Esophagus muscularis mucosa (tissue), 4 donors: ENCODE results near the gene ABI3BP. TPM values are rescaled to one million over a fixed set of nuclear protein-coding genes. Genes with fewer than 3 reads are reported as not detected.

Experiments used
- DNase-seq: peaks from one replicate; pipeline ENCODE4 v3.0.0-alpha.2; 2017; ENCODE audit errors: extremely low spot score
- H3K27ac ChIP-seq, 4 donors: fragments of 200-600 bp; sonication (generic); replicated peaks in 1 of 4; 1 replicate in 3 of 4; 2 replicates in 1 of 4; pipeline ENCODE4 v1.5.1; 2016 to 2019; ENCODE audit warnings: mild to moderate bottlenecking in 1 of 4
- H3K27me3 ChIP-seq, 4 donors: fragments of 200-600 bp; sonication (generic); one replicate each; pipeline versions ENCODE4 v1.5.1 to v1.6.0; 2016 to 2019
- H3K36me3 ChIP-seq, 4 donors: fragments of 200-600 bp; sonication (generic); one replicate each; pipeline ENCODE4 v1.5.1; 2016 to 2019
- H3K4me1 ChIP-seq, 4 donors: fragments of 200-600 bp; sonication (generic); one replicate each; pipeline ENCODE4 v1.5.1; 2016 to 2019
- H3K4me3 ChIP-seq, 4 donors: fragments of 200-600 bp; sonication (generic); 1 replicate in 2 of 4; 2 replicates in 2 of 4; pipeline ENCODE4 v1.5.1; 2016 to 2019; ENCODE audit warnings: mild to moderate bottlenecking in 4 of 4, moderate library complexity in 1 of 4
- H3K9me3 ChIP-seq, 4 donors: fragments of 200-600 bp; sonication (generic); 1 replicate in 3 of 4; 2 replicates in 1 of 4; pipeline ENCODE4 v1.5.1; 2016 to 2019
- EP300 ChIP-seq: sonication (generic); formaldehyde crosslinking; IDR thresholded peaks from one replicate; pipeline ENCODE4 v1.6.1; 2017; ENCODE audit warnings: antibody characterized with exemption
- POLR2A ChIP-seq: fragments of 450-650 bp; IDR thresholded peaks from one replicate; pipeline ENCODE4 v1.6.1; 2017; ENCODE audit warnings: antibody characterized with exemption, moderate library complexity, mild to moderate bottlenecking, low read depth
- POLR2AphosphoS5 ChIP-seq, 2 donors: sonication (generic); formaldehyde crosslinking; IDR thresholded peaks; one replicate each; pipeline ENCODE4 v1.6.1; 2017; ENCODE audit warnings: antibody characterized with exemption in 2 of 2
- WGBS: methylation state at CpG from one replicate; pipeline ENCODE4 v1.1.5; 2018; 5-methylcytosine and 5-hydroxymethylcytosine counted together
- intact Hi-C: fragments of 100-400 bp; cut with DNase I; formaldehyde crosslinking; loops from one replicate; pipeline ENCODE4 v1.15.1; 2023
- total RNA-seq, 4 donors: library from RNA; depleted of rRNA; stranded (reverse); fragments of >200 nt; gene quantifications; one replicate each; pipeline versions ENCODE4 v1.1.0 to v1.2.1, GENCODE V29; 2016
- TF ChIP-seq, protein P1 (sequence below), 3 experiments: fragments of 200-600 bp in 2 of 3; fragments of 450-650 bp in 1 of 3; sonication (generic) in 2 of 3; IDR thresholded peaks; one replicate each; pipeline ENCODE4 v1.5.1; 2017 to 2019; ENCODE audit warnings: antibody characterized with exemption in 3 of 3, mild to moderate bottlenecking in 2 of 3, moderate library complexity in 1 of 3

ABI3BP gene
- total RNA-seq, 4 donors from 2014 or later, result 25.7 to 67.3 (median 61.5) TPM

DNA sequence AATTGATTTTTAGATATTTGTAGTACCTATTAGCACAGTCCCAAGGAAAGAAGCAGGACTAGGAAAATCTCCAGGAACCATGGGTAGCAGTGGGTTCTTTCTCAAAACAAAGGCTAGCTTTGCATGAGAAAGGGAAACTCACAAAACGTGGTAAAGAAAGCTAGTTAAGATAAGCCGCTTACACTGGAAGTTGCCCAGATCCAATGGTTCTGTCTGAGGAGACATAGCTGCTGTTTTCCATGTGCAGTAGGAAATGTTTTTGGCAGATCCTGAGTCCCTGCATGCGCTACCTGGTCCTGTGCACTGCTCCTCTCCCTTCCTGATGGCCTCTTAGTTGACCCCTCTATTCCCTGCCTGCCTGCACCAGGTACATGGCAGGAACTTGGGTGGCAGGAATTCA lies 223.5 kb downstream of the ABI3BP start:
- whole genome bisulfite sequencing, result 90% methylated on average over 3 of the region's 3 CpGs

DNA sequence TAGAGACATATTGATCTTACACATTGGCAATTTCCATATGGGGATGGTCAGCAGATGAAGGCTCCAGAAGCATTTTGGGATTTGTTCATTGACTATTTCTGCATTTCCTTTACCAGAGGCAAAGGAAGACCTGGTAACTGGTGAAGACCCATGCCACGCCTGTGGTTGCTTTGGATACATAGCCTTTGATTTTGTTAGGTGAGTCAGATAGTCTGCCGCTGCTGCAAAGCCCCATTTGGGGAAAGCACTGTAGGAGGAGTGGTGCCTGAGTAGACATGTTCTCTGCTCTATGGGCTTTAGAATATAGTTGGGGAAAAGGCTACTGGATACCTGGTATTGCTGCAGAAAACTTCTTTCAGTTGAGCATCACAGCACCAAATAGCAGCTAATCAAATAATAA lies 227.2 kb downstream of the ABI3BP start:
- TF ChIP-seq POLR2AphosphoS5 (IDR thresholded peaks at IDR 0.05) (no peak), EP300 (no peak), POLR2A (no peak)
- TF ChIP-seq, protein P1, sequence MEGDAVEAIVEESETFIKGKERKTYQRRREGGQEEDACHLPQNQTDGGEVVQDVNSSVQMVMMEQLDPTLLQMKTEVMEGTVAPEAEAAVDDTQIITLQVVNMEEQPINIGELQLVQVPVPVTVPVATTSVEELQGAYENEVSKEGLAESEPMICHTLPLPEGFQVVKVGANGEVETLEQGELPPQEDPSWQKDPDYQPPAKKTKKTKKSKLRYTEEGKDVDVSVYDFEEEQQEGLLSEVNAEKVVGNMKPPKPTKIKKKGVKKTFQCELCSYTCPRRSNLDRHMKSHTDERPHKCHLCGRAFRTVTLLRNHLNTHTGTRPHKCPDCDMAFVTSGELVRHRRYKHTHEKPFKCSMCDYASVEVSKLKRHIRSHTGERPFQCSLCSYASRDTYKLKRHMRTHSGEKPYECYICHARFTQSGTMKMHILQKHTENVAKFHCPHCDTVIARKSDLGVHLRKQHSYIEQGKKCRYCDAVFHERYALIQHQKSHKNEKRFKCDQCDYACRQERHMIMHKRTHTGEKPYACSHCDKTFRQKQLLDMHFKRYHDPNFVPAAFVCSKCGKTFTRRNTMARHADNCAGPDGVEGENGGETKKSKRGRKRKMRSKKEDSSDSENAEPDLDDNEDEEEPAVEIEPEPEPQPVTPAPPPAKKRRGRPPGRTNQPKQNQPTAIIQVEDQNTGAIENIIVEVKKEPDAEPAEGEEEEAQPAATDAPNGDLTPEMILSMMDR (IDR thresholded peaks at IDR 0.05), result no peak
- Histone ChIP-seq H3K9me3 (no peaks in the 10 kb centered on the region), H3K4me3 (no peak overlapping the region), H3K36me3 (peaks cover 0 to 16% (median 5%) of the 10 kb centered on the region in 4 donors), H3K27ac (no peak overlapping the region), H3K27me3 (no peaks in the 10 kb centered on the region), H3K4me1 (no peaks in the 10 kb centered on the region)
- intact Hi-C loops, result no loop called here
- DNase-seq, result no peak
- WGBS, result 100% methylated on average over 2 of the region's 2 CpGs

More for the DNA sequence above, 223.5 kb downstream of the ABI3BP start:
- intact Hi-C loops, result no loop called here
- no peak for DNase-seq
- Histone ChIP-seq H3K4me1 (no peaks in the 10 kb centered on the region), H3K36me3 (peaks cover 0 to 34% (median 8%) of the 10 kb centered on the region in 4 donors), H3K9me3 (no peaks in the 10 kb centered on the region), H3K27me3 (no peaks in the 10 kb centered on the region), H3K4me3 (no peak overlapping the region), H3K27ac (no peak overlapping the region)
- TF ChIP-seq, protein P1 (IDR thresholded peaks at IDR 0.05), result no peak
- TF ChIP-seq EP300, result no peak
- TF ChIP-seq POLR2AphosphoS5 (IDR thresholded peaks at IDR 0.05), result no peak
- TF ChIP-seq POLR2A, result no peak

DNA sequence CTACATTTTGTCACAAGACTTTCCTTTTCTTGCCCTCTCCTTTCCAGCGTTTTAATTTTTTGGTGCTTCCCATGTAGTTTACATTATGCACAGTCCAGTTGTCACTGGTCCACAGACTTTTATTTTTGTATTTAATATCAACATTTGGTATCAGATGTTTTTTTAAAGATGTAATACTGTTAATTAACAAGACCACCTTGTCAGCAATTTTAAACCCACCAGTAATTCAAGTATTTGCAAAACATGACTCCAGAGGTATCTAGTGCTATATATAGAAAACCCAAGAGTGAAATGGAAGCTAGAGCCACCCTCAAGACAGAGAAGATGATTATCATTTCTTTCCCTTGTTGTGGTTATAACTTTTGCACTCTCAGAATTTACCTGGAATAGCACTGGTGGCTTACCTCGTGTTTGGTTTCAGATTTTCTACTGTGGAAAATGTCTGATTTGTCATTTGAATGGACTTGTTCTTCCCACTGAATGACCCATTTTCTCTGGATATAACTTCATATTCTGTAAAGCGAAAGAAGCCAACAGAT lies 227.7 kb downstream of the ABI3BP start:
- no peaks in the 10 kb centered on the region for H3K27me3 ChIP-seq
- 86% methylated on average over 3 of the region's 3 CpGs for WGBS

DNA sequence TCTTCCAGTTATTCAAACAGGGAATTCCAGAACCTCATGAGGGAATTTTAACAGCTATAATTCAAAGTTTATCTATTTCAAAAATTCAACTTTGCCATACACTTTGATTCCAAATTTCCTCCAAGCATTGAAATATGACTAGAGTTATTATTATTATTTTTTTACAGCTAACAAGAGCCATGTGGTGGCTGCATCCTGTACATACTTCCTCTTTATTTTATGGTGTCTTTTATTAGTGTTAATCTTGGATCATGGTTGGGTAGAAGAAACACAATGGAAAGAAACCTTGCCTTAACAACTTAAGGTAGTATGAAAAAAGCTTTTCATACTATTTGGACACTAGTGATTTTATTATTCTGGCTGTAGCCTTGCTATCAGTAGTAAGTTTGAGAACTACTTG lies 231.3 kb downstream of the ABI3BP start:
- no peaks in the 10 kb centered on the region for H3K27me3 ChIP-seq
- H3K4me3 ChIP-seq, result no peak overlapping the region
- TF ChIP-seq EP300, result no peak
- TF ChIP-seq, protein P1 (IDR thresholded peaks at IDR 0.05), result no peak
- no peak for TF ChIP-seq POLR2AphosphoS5 (IDR thresholded peaks at IDR 0.05)
- TF ChIP-seq POLR2A, result no peak
- intact Hi-C loops, result no loop called here
- no peak overlapping the region for H3K27ac ChIP-seq
- no peak for DNase-seq
- H3K4me1 ChIP-seq, result no peaks in the 10 kb centered on the region
- no peaks in the 10 kb centered on the region for H3K9me3 ChIP-seq
- H3K36me3 ChIP-seq, result no peaks in the 10 kb centered on the region

More for the DNA sequence above, 227.7 kb downstream of the ABI3BP start:
- Histone ChIP-seq H3K9me3 (no peaks in the 10 kb centered on the region), H3K27ac (no peak overlapping the region), H3K4me3 (no peak overlapping the region), H3K36me3 (peaks cover 0 to 12% (median 3%) of the 10 kb centered on the region in 4 donors), H3K4me1 (no peaks in the 10 kb centered on the region)
- TF ChIP-seq, protein P1 (IDR thresholded peaks at IDR 0.05), result no peak
- no peak for TF ChIP-seq EP300
- intact Hi-C loops, result no loop called here
- DNase-seq, result no peak
